Measurements from ENCODE around the gene PCDHA7.
"Not testable (repeated sequence)": the region's sequence is repeated elsewhere in the genome, so short reads cannot be mapped to it uniquely, and the experiment has no call there.

Gene PCDHA7

DNA sequence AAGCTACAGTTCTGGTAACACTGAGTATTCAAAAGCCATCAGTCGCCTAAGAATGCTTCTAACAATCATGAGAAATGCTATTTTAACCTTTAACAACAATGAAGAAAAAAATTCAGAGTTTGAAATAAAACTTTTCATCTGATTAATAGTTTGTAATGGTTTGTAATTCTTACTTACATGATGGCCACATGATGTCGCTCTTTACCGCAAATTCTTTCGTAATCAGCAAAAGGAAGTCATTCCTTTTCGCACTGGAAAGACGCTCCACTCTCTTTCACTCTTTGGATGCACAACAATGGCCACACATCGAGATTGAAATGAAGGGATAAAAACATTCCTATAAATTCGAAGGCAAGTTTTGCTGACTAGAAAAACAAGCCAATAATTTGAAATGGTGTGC lies at the start of gene PCDHA7:
TSS of gene PCDHA7 (plus strand) at position 277 of the 400 bp plus-strand sequence. CDS start at position 392, 115 bp downstream.
- no peak for DNase-seq

- DNase-seq: no peak
These were observed 48.0 kb upstream of the PCDHA7 start, which contains the start of gene PCDHA1 for GRCh38 chr5:140785905-140786686. Gene PCDHA1 (plus strand): TSS chr5:140786140.

DNA sequence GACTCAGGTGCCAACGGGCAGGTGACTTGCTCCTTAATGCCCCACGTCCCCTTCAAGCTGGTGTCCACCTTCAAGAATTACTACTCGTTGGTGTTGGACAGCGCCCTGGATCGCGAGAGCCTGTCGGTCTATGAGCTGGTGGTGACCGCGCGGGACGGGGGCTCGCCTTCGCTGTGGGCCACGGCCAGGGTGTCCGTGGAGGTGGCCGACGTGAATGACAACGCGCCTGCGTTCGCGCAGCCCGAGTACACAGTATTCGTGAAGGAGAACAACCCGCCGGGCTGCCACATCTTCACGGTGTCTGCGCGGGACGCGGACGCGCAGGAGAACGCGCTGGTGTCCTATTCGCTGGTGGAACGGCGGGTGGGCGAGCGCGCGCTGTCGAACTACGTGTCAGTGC lies 46.6 kb upstream of the PCDHA7 start:
- DNase-seq: not testable (repeated sequence)

GRCh38 chr5:140787849-140788504 lies 46.1 kb upstream of the PCDHA7 start:
- not testable (repeated sequence) for DNase-seq

DNA sequence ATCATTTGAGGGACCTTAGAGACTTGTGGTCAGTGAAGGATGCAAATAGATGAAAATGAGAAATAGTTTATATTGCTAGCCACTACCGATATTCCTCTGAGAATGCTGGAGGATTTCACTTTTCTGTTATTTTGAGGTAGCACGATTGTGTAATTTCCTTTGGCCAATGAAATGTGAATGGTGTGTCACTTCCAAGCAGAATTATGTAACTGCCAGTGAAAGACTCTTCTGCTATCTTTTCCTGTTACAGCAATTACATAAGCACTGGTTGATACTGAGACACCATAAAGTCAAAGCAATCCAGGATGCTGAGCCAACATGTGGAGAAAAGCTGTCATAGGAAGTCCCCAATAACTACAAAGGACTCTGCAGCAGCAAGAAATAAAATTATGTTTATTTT lies 43.0 kb upstream of the PCDHA7 start:
- DNase-seq: no peak

GRCh38 chr5:140794595-140795258 lies 39.3 kb upstream of the PCDHA7 start, which contains the start of gene PCDHA2:
Gene PCDHA2 (plus strand): TSS chr5:140794852.
- no peak for DNase-seq

DNA sequence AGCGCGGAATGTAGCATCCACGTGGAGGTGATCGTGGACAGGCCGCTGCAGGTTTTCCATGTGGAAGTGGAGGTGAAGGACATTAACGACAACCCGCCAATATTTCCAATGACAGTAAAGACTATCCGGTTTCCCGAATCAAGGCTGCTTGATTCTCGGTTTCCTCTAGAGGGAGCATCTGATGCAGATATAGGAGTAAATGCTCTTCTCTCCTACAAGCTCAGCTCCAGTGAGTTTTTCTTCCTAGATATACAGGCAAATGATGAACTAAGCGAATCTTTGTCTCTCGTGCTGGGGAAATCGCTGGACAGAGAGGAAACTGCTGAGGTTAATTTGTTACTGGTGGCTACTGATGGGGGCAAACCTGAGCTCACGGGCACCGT lies 38.8 kb upstream of the PCDHA7 start:
- no peak for DNase-seq

DNA sequence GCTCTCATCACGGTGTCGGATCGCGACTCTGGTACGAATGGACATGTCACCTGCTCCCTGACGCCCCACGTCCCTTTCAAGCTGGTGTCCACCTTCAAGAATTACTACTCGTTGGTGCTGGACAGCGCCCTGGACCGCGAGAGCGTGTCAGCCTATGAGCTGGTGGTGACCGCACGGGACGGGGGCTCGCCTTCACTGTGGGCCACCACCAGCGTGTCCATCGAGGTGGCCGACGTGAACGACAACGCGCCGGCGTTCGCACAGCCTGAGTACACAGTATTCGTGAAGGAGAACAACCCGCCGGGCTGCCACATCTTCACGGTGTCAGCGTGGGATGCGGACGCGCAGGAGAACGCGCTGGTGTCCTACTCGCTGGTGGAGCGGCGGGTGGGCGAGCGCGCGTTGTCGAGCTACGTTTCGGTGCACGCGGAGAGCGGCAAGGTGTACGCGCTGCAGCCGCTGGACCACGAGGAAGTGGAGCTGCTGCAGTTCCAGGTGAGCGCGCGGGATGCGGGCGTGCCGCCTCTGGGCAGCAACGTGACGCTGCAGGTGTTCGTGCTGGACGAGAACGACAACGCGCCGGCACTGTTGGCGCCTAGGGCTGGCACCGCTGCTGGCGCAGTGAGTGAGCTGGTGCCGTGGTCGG lies 37.9 kb upstream of the PCDHA7 start:
- not testable (repeated sequence) for DNase-seq

- no peak for DNase-seq
These were observed 37.4 kb upstream of the PCDHA7 start for GRCh38 chr5:140796718-140797095.

GRCh38 chr5:140800816-140801493 lies 33.1 kb upstream of the PCDHA7 start, which contains the start of gene PCDHA3:
Gene PCDHA3 (plus strand): TSS chr5:140801057.
- no peak for DNase-seq

- DNase-seq: no peak
These were observed 32.6 kb upstream of the PCDHA7 start for GRCh38 chr5:140801494-140801841.

- DNase-seq: not testable (repeated sequence)
These were observed 31.7 kb upstream of the PCDHA7 start for GRCh38 chr5:140802381-140802780.

- no peak for DNase-seq
These were observed 31.2 kb upstream of the PCDHA7 start for GRCh38 chr5:140802781-140803271.

- DNase-seq: peak; percentile 28
These were observed 27.0 kb upstream of the PCDHA7 start, which contains the start of gene PCDHA4 for GRCh38 chr5:140806834-140807775. Gene PCDHA4 (plus strand): TSS chr5:140807068.

- not testable (repeated sequence) for DNase-seq
These were observed 25.7 kb upstream of the PCDHA7 start for GRCh38 chr5:140808241-140808888.

DNA sequence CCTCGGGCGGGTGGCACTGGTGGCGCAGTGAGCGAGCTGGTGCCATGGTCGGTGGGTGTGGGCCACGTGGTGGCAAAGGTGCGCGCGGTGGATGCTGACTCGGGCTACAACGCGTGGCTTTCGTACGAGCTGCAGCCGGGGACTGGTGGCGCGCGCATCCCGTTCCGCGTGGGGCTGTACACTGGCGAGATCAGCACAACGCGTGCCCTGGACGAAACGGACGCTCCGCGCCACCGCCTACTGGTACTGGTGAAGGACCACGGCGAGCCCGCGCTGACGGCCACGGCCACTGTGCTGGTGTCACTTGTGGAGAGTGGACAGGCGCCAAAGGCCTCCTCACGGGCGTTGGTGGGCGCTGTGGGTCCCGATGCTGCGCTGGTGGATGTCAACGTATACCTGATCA lies 25.2 kb upstream of the PCDHA7 start:
- DNase-seq: no peak

- DNase-seq: peak; percentile 21
These were observed 12.4 kb upstream of the PCDHA7 start, which contains the start of gene PCDHA5 for GRCh38 chr5:140821375-140822280. Gene PCDHA5 (plus strand): TSS chr5:140821613.

GRCh38 chr5:140822281-140822629 lies 11.8 kb upstream of the PCDHA7 start:
- no peak for DNase-seq

DNA sequence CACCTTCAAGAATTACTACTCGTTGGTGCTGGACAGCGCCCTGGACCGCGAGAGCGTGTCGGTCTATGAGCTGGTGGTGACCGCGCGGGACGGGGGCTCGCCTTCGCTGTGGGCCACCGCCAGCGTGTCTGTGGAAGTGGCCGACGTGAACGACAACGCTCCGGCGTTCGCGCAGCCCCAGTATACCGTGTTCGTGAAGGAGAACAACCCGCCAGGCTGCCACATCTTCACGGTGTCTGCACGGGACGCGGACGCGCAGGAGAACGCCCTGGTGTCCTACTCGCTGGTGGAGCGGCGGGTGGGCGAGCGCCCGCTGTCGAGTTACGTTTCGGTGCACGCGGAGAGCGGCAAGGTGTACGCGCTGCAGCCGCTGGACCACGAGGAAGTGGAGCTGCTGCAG lies 11.1 kb upstream of the PCDHA7 start:
- DNase-seq: not testable (repeated sequence)
